Stimulated activated CD4-positive, alpha-beta T cell treated with anti-CD3 and anti-CD28 coated beads, Interleukin-4, amount 100 ng/mL, for 48 hours (primary cell): ENCODE measurements around the gene SPARCL1.
"Not testable (repeated sequence)": the region's sequence is repeated elsewhere in the genome, so short reads cannot be mapped to it uniquely, and the experiment has no call there.

ENCODE experiments used
- DNase-seq, 2 donors: peaks; one replicate each; pipeline ENCODE4 v3.0.0-alpha.2; 2020; ENCODE audit warnings: low read depth in 2 of 2

The SPARCL1 gene

DNA sequence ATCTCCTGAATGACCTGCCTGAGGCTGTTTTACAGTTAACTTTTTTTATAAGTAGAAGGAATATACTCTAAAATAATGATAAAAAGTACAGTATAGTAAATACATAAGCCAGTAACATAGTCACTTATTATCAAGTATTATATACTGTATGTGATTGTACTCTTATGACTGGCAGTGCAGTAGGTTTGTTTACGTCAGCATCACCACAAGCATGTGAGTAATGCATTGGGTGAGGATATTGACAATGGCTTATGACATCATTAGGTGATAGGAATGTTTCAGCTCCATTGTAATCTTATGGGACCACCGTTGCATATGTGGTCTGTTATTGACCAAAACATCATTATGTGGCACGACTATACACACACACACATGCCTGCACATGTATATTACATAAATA is 86.3 kb downstream of the SPARCL1 start:
- DNase-seq = no peak

DNA sequence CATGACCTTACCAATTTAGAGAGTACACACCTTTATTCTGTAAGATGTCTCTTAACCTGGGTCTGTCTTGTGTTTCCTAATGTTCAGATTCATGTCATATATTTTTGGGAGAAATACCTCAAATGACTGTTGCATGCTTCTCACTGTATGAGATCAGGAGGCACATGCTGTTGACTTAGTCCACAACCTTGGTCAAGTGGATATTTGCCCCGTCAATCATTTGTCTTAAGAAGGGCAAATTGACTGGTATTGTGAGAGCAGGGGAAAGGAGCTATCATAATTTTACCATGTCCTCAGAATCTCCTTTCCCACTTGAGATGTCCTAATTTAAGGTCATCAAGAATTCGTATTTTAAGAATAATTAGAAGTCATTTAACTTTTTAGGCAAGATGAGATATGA is 95.8 kb downstream of the SPARCL1 start:
- DNase-seq = no peak

DNA sequence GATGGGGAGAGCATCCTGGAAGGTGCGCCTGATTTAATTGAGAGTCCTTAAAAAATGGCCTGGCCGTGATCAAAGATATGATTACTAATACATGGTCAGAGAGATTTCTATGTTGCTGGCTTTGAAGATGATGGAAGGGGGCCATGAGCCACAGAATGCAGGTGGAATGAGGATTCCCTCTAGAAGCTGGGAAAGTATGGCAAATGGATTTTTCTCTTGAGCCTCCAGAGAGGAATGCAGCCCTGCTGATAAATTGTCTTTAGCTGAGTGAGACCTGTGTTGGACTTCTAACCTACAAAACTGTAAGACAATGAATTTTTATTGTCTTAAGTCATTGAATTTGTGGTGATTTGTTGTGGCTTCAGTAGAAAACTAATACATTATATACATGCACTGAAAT is 99.1 kb downstream of the SPARCL1 start:
- no peak for DNase-seq

DNA sequence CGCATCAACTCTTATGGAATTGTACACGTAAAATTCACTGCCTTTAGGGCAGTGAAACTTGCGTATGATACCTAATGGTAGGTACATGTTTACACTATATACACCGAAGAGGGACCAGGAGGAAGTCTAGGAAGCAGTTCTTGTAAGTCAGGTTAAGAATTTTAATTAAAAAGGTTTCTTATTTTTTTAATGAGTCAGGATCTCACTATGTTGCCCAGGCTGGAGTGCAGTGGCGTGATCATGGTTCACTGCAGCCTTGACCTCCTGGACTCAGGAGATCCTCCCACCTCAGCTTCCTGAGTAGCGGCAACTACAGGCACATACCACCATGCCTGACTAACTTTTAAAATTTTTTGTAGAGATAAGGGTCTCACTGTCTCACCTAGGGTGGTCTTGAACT is 100.2 kb downstream of the SPARCL1 start:
- DNase-seq = no peak

DNA sequence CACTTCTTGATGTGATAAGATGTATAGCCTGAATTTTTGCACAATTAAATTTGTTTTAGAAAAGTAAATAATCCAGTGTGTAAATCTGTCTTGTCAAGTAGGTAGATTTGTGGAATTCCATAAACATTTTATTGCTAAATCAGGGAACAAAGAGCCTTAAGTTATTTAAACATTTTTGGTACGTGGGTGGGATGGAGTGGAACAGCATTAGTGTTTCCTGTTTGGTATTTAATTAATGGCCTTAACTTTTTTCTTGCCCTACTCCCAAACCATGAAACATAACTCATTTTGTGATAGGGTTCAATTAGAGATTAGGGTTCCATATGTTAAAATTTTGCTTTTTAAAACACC is 101.7 kb downstream of the SPARCL1 start:
- no peak for DNase-seq

DNA sequence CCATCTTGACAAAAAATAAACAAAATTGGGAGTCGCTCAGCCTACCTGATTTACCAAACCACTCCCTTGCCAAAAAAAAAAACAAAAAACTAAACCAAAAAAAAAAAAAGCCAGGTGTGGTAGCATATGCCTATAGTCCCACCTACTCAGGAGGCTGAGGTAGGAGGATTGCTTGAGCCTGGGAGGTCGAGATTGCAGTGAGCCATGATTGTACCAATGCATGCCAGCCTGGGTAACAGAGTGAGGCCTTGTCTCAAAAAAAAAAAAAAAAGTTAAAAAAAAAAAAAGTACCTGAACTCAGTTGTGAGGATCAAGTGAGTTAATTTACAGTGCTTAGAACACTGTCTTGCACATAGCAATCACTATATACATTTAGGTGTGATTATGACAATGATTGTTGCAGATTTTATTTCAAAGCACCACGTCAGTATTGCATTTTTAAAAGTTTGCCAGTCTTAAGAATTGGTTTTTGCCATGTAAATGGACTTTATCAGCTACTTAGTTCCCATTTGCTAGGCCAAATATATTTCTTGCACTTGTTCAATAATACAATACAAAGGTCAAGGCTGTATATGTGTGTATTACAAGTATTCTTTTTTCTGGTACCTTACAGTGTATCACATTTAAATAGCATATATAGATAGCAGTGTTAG is 102.2 kb downstream of the SPARCL1 start:
- no peak for DNase-seq

DNA sequence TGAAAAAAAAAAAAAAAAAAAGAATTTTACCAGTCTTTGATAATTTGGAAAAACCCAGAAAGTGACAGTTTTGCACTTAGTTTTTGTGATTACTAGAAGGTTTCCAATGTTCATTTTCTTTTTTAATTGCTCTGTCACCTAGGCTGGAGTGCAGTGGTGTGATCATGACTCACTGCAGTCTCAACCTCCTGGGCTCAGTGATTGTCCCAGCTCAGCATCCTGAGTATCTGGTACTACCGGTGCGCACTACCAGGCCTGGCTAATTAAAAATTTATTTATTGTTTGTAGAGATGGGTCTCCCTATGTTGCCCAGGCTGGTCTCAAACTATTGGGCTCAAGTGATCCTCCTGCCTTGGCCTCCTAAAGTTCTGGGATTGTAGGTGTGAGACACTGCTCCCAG is 103.5 kb downstream of the SPARCL1 start:
- no peak for DNase-seq

DNA sequence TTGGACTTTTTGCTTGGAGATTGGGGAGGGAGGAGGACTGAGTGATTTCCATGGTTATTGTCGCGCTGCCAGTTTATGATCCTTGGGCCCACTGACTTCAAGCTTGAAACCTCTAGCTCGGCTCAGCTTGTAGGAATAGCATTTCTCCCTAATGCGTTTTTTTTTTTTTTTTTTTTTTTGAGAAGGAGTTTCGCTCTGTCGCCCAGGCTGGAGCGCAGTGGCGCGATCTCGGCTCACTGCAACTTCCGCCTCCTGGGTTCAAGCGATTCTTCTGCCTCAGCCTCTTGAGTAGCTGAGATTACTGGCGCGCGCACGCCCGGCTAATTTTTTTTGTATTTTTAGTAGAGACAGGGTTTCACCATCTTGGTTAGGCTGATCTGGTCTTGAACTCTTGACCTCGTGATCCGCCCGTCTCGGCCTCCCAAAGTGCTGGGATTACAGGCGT is 105.1 kb downstream of the SPARCL1 start:
- DNase-seq = not testable (repeated sequence)
